HG03442 (cell line): Measurements from ENCODE around the gene MARS1.
"Not testable (repeated sequence)": the region's sequence is repeated elsewhere in the genome, so short reads cannot be mapped to it uniquely, and the experiment has no call there.

ENCODE experiments used
- ATAC-seq: cut with Tn5 transposase; IDR thresholded peaks from one replicate; pipeline ENCODE4 v1.9.1; 2021; ENCODE audit warnings: mild to moderate bottlenecking, moderate library complexity; ENCODE audit not compliant: unreplicated experiment

Gene MARS1

DNA sequence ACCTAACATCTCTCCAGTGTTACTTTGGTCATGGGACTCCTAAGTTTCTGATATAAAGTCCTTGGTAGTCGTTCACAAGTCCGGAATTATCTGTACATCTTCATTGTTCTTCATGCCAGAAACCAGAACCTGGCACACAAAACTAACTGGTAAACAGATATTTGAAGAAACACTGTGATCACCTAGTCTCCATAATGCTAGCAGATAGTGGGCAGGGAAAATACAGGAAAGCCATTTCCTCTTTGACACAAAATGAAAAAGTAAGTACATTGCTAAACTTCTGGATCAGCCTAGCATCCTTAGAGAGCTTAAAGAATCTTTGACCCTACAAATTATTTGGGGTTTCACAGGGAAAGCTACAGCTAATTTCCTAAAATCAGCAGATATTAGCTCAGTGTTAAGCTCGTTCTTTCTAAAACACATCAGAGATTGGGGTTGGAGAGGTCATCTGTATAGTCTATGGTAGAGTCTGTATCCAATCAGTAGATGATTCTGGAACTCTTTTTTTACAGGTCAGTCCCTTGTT is 27.6 kb downstream of the MARS1 start:
- no peak for ATAC-seq

DNA sequence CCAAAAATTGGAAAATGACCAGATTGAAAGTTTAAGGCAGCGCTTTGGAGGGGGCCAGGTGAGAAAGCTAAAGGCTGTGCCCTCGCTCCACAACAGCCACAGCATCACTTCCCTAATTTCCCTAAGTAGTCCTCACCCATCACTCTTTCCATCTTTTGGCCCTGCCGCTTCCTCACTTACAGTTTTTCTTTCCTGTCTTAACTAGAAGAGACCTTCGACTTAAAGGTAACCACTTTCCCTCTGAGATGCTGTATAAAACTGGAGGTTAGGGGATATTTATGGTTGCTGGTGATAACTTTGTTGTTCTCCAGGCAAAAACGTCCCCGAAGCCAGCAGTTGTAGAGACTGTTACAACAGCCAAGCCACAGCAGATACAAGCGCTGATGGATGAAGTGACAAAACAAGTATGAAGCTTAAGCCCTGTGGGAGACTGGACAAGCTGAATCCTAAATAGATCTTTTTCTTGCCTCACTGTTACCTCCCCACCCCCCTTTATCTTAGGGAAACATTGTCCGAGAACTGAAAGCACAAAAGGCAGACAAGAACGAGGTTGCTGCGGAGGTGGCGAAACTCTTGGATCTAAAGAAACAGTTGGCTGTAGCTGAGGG is 28.2 kb downstream of the MARS1 start:
- no peak for ATAC-seq

DNA sequence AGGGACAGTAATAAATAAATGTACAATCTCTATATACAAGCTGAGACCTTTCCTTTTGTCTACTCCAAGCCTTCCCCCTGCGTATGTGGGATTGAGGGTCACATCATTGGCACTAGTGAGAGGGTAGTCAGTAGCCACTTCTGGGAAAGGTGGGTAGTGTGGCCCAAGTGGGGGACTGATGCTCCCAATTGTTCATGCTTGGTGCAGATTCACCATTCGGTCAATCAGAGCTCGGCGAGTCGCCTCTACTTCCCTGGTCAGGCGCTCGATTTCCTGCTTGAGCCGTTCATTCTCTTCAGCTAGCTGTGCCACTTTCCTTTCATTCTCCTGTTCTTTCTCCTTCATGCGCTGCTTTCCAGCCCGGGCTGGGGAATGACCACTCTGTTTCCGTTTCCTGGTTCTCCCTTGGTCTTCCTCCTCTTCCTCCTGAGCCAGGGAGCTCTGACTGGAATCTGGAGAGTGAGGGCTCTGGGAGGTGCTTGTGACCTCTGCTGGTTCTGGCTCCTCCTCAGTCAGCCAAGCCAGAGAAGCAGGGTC is 28.8 kb downstream of the MARS1 start:
- ATAC-seq, result no peak

DNA sequence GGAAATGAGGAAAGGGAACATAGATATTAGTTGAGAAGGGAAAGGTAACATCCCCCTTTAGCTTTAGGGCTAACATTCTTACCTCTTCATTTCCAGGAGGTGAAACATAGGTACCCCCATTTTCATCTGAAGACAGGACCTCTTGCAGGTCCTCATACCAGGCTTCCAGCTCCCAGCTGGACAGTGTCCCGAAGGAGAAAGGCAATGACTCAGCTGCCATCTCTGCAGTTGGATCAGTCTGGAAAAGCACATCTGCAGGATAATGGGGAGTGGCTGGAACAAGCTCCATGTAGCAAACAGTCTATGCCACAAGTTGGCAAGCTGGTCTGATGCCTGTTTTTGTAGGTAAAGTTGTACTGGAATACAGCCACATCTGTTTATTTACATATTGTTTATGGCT is 29.3 kb downstream of the MARS1 start:
- ATAC-seq, result no peak

DNA sequence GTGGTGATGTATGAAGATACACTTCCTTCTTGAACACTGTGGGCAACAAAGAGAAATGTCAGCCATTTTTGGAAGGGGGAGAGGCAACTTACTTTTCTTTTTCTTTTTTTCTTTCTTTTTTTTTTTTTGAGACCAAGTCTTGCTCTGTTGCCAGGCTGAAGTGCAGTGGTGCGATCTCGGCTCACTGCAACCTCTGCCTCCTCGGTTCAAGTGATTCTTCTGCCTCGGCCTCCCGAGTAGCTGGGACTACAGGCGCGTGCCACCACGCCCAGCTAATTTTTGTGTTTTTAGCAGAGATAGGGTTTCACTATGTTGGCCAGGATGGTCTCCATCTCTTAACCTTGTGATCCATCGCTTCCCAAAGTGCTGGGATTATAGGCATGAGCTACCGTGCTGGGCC is 29.9 kb downstream of the MARS1 start:
- ATAC-seq, result not testable (repeated sequence)

DNA sequence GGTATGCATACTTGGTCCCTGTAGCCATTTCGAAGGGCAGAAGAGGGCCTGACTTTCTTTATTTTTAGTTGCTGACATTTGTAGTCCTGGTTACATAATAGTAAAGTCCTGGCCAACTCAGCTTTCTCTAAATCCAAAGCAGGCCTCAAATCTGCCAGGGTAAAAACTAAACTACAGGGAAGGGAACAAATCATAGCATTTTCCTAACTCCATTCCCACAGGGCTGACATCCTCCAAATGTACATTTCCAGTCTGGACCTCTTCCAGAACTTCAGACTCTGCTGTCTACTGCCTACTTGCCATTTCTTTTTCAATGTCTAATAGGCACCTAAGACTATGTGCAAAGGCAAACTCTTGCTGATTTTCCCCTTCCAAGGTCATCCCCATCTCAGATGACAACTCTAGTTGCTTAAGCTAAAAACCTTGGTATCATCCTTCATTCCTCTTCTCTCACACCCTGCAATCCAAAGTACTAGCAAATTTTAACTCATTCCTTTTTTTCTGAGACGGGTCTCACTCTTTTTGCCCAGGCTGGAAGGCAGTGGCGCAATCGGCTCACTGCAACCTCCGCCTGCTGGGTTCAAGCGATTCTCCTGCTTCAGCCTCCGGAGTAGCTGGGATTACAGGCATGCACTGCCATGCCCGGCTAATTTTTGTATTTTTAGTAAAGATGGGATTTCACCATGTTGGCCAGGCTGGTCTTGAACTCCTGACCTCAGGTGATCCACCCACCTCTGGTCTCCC is 30.5 kb downstream of the MARS1 start:
- ATAC-seq, result no peak

DNA sequence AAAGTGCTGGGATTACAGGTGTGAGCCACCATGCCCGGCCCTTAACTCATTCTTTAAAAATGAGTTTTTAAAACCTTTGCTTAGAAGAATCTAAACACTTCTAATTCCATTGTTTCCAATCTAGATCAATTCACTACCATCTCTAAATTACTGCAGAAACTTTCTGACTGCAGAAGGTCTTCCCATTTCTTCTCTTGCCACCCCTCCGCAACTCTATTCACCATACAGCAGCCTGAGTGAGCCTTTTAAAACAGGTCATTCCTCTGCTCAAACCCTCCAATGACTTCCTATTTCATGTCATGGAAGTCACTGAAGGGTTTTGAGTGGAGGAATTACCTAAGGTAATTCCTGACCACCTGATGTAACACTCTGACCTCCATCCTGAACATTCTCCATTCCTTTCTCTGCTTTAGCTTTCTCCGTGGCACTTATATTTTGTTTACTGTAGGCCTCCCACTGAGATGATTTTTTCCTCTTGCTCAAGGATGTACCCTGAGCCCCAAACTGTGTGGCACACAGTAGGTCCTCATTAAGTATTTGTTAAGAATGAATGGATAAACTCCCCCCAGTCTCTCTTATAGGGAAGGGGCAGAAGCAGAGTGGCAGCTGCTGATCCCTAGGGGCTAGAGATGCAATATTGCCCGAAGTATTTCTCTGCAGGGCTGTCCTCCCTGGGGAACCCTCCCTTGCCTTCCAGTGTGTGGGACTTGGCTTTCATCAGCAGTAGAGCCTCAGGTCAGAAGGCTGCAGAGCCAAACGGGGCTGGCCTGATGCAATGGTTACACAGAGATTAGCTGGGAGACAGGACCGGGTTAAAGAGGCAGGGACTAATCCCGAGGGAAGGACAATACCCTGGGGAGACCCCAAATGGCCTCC is 31.3 kb downstream of the MARS1 start:
- ATAC-seq, result no peak

DNA sequence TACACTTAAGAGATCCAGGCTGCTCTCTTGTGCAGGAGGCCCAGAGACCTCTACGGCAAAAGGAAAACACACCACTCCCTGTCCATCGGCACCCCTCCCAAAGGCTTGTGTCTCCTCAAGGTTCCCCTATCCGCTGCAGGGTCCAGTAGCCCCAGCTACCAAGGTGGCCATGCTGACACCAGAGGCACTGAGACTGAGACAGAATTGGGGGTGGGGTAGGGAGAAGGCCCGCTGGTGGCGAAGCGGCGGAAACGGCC is 31.9 kb downstream of the MARS1 start:
- ATAC-seq, result no peak

DNA sequence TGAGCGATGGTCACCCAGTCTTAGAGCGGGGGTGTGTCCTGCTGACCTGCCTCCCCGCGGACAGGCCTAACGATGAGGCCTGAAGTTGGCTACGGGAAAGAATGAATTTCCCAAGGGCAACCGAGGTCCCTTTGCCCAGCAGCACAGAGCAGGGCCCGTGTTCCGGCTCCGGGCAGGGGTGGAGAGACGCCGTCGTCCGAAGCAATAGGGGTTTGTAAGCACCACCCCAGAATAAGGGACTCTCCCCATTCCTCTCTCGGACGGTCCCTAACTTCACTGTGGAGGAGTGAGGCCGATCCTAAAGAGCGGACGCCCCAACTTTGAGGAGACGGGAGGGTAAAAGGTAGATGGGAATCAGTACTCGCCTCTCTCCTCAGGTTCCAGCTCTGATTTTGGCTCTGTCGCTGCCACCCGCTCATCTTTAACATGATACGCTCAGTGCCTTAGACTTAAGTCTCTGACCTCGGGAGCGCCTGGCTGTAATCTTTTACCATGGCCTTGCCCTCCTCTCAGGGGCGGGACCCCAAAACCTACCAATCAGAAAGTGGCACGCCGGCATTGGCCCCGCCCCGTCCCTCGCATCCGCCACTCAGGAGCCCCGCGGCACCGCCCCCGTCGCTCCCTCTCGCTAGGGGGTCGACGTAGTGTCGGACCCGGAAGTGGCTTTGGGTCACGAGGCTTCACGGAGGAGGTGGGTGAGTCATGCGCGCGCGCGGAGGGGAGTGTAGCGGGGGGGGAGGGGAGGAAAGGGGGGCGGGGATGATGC is 32.4 kb downstream of the MARS1 start, which contains the start of gene DDIT3:
DDIT3 (minus strand) TSS at position 462 of the 766 bp plus-strand sequence. CDS start 3,108 bp downstream, outside the sequence.
- ATAC-seq, result peak; percentile 66

DNA sequence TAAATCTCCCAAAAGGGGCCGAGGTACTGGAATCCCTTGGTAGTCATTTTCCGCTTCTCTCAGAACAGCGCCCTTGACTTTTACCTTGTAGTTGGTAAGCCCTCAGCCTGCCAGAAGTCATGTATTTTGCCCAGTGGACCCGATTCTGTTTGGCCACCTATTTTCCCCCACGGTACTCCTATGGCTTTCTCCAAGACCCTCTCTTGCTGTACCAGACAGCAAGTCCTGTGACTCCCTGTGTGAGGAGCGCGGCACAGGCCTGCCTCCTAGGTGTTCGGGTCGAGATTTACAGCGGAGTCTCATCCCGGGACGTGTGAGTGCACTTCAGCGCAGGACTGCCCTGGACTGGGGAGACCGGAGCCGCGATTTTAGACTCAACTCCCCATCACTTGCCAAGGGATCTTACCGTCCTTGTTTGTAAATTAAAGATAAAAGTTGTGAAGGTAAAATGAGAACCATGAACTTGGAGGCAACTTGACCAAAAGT is 33.7 kb downstream of the MARS1 start:
- no peak for ATAC-seq

DNA sequence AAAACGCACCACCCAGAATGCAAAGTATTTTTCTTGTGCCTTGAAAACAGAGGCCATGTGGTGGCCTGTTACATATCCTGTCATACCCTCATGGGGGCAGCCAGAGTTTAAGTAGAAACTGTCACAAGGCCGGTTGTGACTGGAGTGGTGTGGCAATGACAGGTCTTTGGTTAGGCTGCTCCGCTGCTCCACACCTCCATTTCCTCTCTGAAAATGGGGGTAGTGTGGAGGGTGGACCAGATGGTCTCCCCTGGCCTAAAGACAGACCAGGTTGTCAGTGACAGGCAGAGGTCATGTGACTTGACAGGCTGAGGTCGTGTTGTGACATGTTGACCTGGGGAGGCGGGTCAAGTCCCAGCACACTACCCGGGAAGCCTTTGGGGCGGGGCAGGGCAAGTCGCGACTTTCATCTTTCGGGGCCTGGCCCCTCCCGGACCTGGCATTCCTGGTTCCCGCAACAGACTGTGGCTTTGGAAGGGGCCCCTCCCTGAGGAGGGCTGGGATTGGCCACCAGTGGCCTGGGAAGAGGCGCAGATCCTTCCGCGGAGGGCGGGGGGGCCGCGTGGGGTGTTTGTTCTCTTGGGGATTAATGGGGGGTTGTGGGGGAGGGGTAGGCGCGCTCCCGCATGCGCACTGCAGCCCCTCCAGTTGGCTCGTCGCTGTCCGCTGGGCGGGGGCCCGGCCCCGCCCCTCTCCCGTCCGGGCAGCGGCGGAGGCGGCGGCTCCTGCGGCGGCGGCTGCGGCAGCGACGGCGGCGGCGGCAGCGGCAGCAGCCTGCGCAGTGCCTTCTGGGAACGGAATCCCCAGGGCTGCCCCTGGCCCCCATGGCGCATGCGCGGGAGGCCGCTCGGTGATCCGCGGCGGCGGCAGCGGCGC is 34.4 kb downstream of the MARS1 start, which contains the start of gene MBD6:
MBD6 (plus strand) TSS at position 814 of the 876 bp plus-strand sequence. CDS start 1,480 bp downstream, outside the sequence.
- ATAC-seq, result peak; percentile 36

DNA sequence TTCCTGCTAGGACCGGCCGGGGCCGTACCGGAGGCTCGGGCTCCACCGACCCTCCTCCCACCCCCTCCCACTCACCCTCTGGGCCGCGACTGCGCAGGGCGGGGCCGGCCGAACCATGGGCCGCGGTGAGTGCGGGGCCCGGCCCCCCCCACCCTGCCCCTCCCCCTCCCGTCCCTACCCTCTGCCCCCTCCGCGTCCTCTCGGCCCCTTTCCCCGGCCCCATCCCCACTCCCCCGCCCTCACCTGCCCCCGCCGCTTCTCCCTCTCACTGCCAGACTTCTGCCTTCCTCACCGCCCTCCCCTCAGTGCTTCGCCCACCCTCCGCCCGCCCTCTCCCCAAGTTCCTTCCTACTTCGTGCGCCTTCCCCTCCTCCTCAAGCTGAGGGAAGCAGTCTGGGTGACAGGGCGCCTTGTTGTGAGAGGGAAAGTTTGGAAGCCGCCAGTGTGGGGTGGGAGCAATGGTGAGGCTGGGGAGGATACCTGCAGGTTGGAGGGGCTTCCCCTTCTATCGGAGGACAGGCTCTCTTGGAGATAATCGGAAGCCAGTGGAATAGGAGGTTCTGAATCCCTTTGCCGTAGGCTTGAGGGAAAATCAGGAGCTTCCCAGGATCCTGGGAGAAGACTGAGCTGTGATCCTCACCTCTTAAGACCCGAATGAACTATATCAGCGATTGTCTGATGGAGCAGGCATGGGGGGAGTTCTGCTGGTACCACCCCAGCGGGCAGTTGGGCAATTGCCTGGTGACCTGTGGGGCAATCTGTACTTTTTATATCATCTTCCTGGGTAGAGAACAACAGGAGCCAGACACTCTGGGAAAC is 35.2 kb downstream of the MARS1 start:
- ATAC-seq, result no peak

DNA sequence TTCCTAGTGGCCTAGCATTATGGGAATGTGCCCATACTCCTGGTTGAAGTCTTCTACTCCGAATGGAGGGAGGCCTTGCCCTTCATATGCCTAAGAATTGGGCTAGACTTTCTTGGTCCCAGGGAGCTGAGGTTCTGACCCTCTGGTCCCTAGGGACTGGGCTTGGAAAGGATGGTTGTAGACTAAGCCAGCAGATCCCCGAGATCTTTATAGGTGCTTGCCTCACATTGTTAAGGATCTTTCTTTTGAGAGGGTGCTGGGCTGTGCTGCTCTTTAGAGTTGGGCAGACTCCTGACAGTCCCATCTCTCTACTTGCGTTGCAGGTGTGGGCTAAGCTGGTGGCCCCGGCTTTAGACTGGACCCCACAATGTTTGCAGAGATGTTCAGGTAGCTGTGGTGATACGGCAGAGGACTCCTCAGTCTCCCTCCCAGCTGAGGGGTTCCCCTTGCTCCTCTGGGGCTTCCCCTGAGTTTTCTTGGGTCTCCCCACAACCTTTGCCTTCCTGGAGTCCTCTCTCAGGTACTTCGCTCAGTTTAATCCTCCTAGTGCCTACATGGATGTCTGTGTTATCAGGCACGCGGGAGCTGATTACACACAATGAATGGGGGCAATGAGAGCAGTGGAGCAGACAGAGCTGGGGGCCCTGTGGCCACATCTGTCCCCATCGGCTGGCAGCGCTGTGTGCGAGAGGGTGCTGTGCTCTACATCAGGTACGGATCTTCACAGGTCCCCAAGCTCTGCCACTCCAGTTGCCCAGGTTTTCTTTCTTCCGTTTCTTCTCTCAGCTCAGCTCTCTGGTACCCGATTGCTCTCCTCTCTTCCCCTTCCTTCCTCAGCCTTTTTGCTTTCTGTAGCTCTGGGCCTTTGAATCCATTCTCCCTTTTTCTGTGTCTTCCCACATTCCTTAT is 36.1 kb downstream of the MARS1 start:
- no peak for ATAC-seq

DNA sequence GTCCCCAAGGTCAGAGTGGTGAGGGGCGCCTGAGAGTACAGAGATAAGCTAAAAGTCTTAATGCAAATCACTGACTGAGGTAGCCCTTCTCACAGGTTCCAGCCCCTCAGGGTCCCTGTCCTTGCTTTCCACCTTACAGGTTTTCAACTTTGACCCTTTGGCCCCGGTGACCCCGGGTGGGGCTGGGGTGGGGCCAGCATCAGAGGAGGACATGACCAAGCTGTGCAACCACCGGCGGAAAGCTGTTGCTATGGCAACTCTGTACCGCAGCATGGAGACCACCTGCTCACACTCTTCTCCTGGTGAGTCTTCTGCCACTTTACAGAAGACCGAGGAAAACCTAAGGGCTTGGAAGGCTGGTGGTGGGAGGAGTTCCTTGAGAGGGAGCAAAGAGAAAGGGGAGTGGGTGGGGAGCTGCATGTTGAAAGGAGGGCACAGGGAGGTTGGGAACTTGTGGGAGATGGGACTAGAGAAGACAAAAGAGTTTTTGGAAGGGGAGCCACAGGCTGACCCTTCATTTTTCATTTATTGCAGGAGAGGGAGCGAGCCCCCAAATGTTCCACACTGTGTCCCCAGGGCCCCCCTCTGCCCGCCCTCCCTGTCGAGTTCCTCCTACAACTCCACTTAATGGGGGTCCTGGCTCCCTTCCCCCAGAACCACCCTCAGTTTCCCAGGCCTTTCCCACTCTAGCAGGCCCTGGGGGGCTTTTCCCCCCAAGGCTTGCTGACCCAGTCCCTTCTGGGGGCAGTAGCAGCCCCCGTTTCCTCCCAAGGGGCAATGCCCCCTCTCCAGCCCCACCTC is 37.1 kb downstream of the MARS1 start:
- no peak for ATAC-seq

DNA sequence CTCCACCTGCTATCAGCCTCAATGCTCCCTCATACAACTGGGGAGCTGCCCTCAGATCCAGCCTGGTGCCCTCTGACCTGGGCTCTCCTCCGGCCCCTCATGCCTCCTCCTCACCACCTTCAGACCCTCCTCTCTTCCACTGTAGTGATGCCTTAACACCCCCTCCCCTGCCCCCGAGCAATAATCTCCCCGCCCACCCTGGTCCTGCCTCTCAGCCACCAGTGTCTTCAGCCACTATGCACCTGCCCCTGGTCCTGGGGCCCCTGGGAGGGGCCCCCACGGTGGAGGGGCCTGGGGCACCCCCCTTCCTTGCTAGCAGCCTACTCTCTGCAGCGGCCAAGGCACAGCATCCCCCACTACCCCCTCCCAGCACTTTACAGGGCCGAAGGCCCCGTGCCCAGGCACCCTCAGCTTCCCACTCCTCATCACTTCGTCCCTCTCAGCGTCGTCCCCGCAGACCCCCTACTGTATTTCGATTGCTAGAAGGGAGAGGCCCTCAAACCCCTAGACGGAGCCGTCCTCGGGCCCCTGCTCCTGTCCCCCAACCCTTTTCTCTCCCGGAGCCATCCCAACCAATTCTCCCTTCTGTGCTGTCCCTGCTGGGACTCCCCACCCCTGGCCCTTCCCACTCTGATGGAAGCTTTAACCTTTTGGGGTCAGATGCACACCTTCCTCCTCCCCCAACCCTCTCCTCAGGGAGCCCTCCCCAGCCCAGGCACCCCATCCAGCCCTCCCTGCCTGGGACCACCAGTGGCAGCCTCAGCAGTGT is 37.9 kb downstream of the MARS1 start:
- ATAC-seq, result no peak
